Neural progenitor cell (in vitro differentiated cells): ENCODE results near the gene PARP2.

Source experiments
- EZH2 ChIP-seq: fragments of 200-600 bp; sonication (generic); IDR thresholded peaks from 2 replicates; pipeline ENCODE4 v1.6.1; 2017; ENCODE audit warnings: antibody characterized with exemption, mild to moderate bottlenecking, moderate library complexity
- TF ChIP-seq, protein P1 (sequence below): fragments of 200-600 bp; sonication (generic); IDR thresholded peaks from 2 replicates; pipeline ENCODE4 v1.5.1; 2017; ENCODE audit warnings: antibody characterized with exemption, mild to moderate bottlenecking

DNA sequence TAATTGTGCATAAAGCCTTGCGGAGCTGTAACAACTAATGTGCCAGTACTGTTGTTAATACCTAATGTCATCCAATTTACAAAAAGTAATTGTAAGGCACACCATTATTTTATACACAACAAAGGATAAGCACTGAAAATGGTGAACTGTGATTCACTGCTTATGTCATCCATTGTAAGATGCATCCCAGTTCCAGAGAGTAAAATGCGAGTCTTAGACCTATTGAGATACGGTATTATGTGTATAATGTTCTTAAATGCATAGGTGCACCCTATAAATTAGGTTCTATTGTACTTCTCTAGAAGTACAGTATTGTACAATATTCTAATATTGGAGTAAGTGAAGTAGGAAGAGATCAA, 406 bp downstream of the PARP2 start:
- TF ChIP-seq, protein P1, sequence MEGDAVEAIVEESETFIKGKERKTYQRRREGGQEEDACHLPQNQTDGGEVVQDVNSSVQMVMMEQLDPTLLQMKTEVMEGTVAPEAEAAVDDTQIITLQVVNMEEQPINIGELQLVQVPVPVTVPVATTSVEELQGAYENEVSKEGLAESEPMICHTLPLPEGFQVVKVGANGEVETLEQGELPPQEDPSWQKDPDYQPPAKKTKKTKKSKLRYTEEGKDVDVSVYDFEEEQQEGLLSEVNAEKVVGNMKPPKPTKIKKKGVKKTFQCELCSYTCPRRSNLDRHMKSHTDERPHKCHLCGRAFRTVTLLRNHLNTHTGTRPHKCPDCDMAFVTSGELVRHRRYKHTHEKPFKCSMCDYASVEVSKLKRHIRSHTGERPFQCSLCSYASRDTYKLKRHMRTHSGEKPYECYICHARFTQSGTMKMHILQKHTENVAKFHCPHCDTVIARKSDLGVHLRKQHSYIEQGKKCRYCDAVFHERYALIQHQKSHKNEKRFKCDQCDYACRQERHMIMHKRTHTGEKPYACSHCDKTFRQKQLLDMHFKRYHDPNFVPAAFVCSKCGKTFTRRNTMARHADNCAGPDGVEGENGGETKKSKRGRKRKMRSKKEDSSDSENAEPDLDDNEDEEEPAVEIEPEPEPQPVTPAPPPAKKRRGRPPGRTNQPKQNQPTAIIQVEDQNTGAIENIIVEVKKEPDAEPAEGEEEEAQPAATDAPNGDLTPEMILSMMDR = peak; percentile 16
- no peak for TF ChIP-seq EZH2
